Stimulated activated CD4-positive, alpha-beta T cell treated with anti-CD3 and anti-CD28 coated beads, Interleukin-1b, Interleukin-23, amount 100 ng/mL, for 48 hours (primary cell): ENCODE results near the gene SPATA2.
A peak's percentile ranks its signal among the peaks of the same experiment; 100 is the strongest.
"Not testable (repeated sequence)": the region's sequence is repeated elsewhere in the genome, so short reads cannot be mapped to it uniquely, and the experiment has no call there.

Experiments
- DNase-seq: peaks from one replicate; pipeline ENCODE4 v3.0.0-alpha.2; 2020

The SPATA2 gene

DNA sequence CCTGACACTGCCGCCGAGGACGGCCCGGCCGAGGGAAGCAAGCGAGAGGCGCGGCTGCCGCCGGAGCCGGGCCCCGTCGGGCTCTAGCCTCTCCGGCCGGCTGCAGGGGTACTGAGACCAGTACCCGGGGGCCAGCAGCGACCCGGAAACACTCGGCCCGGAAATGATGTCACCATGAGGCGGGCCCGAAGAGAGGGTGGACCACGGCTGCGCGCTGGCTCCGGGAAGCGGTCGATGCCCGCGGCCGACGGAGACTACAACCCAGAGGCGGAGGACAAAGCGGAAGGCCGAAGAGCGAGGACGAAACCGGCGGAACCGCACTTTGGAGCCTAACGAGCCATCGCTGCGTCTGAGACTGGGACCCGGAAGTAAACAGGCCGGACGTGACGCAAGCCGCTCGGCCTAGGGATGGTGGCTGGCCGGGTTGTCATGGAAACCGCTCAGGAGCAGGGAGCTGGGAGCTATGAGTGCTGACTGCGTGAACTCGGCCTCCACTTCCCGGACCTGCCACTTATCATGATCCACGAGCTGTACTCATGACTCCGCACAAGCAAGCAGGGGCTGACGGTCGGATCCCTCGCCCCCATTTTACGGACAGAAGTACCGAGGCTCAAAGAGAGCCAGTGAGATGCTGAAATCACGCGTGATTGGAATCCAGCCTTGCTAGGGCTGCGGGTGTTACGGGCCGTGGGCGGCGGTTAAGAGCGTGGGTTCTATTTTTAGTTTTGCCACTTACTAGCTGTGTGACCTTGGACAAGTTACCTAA is at the start of gene SPATA2:
SPATA2 (minus strand) TSS at position 150 of the 766 bp plus-strand sequence. CDS start 7,039 bp downstream, outside the sequence.
- DNase-seq, result peak; percentile 95

GRCh38 chr20:49961413-49961812 is 46.1 kb upstream of the SPATA2 start:
- DNase-seq, result no peak

GRCh38 chr20:49957089-49957938 is 42.0 kb upstream of the SPATA2 start:
- DNase-seq, result not testable (repeated sequence)

DNA sequence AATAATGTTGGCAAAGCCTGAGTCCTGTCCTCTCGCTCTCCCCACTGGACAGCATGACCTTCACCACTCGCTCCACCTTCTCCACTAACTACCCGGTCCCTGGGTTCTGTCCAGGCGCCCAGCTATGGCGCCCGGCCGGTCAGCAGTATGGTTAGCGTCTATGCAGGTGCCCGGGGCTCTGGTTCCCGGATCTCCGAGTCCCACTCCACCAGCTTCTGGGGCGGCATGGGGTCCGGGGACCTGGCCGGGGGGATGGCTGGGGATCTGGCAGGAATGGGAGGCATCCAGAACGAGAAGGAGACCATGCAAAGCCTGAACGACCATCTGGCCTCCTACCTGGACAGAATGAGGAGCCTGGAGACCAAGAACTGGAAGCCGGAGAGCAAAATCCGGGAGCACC is 41.4 kb upstream of the SPATA2 start:
- no peak for DNase-seq

DNA sequence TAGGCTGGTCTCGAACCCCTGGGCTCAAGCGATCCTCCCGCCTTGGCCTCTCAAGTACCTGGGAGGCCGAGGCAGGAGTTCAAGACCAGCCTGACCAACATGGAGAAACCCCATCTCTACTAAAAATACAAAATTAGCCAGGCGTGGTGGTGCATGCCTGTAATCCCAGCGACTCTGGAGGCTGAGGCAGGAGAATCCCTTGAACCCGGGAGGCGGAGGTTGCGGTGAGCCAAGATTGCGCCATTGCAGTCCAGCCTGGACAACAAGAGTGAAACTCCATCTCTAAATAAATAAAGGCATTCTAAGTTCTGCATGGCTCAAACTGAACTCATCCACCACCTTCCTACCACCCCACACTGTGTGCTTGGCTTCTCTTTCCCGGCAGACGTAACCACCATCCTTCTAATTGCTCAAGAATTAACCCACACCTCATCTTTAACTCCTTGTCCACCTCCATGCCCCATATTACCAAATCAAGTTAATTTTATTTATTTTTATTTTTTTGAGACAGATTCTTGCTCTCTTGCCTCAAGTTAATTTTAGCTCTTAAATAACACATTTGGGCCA is 40.6 kb upstream of the SPATA2 start:
- DNase-seq, result not testable (repeated sequence)

DNA sequence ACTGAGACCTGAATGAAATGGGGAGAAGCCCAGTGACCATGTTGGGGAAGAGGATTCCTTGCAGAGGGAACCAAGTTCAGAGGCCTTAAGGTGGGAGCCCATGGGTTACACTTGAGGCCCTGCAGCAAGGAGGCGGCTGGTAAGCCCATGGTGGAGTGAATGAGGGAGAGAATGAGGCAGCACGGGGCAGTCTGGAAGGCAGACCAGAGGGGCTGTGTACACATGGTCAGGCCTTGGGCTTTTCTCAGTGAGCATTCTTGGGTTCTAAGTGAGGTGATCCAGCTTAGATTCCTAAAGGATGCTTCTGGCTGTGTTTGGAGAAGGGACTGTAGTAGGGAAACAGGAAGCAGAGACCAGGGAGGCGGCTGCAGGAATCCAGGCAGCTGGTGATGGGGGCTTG is 39.8 kb upstream of the SPATA2 start:
- DNase-seq, result no peak

DNA sequence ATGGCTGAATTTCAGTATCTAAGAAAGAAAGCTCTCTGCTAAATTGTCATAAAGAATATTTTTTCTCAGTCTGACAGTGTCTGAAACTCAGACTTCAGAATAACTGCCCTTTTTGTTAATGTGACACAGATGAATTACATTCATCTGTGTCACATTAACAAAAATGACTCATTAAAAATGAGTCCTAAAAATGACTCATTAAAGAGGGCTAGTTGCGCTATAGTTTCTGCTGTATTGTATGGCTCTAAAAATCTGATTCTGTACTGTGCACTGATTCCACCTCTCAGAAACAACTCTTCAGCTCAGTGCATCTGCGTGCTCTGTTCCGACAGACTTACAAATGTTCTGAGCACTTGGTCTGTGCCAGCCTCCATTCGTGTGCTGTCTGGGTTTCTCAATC is 35.8 kb upstream of the SPATA2 start:
- DNase-seq, result no peak

GRCh38 chr20:49948809-49949507 is 33.6 kb upstream of the SPATA2 start:
- DNase-seq, result no peak

GRCh38 chr20:49948178-49948577 is 32.8 kb upstream of the SPATA2 start:
- DNase-seq, result no peak

- no peak for DNase-seq
Observed at GRCh38 chr20:49945701-49946477, 30.6 kb upstream of the SPATA2 start.

- no peak for DNase-seq
Observed at GRCh38 chr20:49945306-49945700, 30.0 kb upstream of the SPATA2 start.

DNA sequence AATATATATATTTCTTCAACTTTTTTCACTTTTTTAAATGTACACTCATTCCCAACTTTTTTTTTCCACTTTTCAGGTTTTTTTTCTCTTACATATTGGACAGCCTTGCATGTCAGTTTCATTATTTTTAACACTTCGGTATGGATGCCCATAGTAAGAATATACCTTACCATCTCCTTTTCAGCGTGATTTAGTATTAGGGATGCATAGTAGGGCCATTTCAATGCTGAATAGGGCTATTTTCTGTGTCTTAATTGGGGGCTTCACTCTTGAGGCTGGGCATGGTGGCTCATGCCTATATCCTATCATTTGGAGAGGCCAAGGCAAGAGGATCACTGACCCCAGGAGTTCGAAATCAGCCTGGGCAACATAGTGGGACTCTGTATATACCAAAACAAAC is 27.6 kb upstream of the SPATA2 start:
- no peak for DNase-seq

GRCh38 chr20:49942303-49942702 is 27.0 kb upstream of the SPATA2 start:
- DNase-seq, result no peak

GRCh38 chr20:49941456-49941855 is 26.1 kb upstream of the SPATA2 start:
- DNase-seq, result no peak

DNA sequence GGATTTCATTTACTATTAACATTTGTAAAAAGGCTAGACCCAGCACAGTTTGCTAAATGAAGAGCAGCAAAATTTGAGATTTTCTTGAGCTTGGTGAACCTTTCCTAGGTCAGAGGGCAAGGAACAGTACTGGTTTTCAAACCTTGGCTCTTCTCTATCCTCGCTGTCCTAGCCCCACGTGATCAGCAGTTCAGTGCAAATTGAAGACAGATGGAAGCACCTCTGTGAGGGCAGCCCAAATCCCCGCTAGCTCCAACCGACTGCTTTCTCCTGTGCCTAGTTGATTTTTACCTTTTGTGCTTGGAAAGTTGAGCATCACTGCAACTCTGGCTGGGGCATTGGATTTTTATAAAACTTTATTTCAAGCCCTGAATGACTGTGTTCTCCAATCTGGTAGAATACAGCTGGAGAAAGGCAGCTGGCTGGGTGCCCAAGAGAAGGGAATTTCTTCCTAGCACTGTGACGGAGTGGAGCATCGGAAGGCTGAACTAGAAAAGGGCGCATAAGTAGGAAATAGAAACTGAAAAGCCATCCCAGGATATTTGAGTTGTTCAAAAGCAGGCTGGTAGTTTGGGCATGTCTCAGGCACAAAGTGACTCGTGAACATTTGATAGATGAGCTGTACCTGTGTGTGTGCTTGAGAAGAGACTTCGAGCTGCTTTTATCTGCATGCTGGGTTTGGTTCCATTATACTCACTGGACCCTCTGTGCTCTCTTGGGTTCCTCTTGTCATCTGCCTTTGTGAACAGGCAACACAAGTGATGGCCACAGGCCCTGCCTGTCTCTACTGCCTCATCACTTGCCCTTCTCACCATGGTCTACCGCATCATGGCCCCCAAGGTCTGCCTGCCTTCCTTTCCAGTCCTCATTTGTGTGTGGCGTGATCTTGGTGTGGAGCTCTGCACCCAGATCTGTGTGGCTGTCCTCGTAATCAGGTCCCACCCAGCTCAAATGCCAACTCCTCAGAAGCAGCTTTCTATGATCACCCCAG is 23.1 kb upstream of the SPATA2 start:
- no peak for DNase-seq

- DNase-seq, result no peak
Observed at GRCh38 chr20:49937027-49937929, 21.9 kb upstream of the SPATA2 start.

GRCh38 chr20:49936153-49937026 is 21.1 kb upstream of the SPATA2 start, which contains the start of gene RNF114:
TSS of gene RNF114 (plus strand) at chr20:49936397. CDS start at chr20:49936413, 16 bp downstream.
- peak; percentile 91 for DNase-seq

GRCh38 chr20:49935746-49936152 is 20.4 kb upstream of the SPATA2 start:
- DNase-seq, result no peak

DNA sequence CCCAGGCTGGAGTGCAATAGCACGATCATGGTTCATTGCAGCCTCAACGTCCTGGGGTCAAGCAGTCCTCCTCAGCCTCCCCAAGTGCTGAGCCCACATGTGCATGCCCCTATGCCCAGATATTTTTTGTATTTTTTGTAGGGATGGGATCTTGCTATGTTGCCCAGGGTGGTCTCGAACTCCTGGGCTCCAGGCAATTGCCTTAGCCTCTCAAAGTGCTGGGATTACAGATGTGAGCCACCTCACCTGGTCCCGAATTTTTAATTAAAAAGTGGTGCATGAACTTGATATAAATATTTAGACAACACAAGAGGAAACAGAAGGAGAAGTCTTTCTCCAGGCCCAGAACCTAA is 13.8 kb upstream of the SPATA2 start:
- no peak for DNase-seq
